ENCODE measurements around the gene ATAD3A.

The ATAD3A gene

GRCh38 chr1:1547011-1547410 is 35.0 kb downstream of the ATAD3A start:
- no peak for TF ChIP-seq CTCF (IDR thresholded peaks at IDR 0.05; ENCODE audit: borderline replicate concordance, insufficient read depth, low read depth, low read length)
- H3K4me3 ChIP-seq (ENCODE audit: low read depth, low read length) = no peak overlapping the region

GRCh38 chr1:1547476-1547875 is 35.5 kb downstream of the ATAD3A start:
- TF ChIP-seq CTCF (IDR thresholded peaks at IDR 0.05; ENCODE audit: borderline replicate concordance, insufficient read depth, low read depth, low read length) = no peak
- H3K4me3 ChIP-seq (ENCODE audit: low read depth, low read length) = no peak overlapping the region

- H3K4me3 ChIP-seq (ENCODE audit: low read depth, low read length) = no peak overlapping the region
- TF ChIP-seq CTCF (IDR thresholded peaks at IDR 0.05; ENCODE audit: borderline replicate concordance, insufficient read depth, low read depth, low read length) = no peak
Observed at GRCh38 chr1:1548591-1548990, 36.6 kb downstream of the ATAD3A start.

- no peak for TF ChIP-seq CTCF (IDR thresholded peaks at IDR 0.05; ENCODE audit: borderline replicate concordance, insufficient read depth, low read depth, low read length)
- no peak overlapping the region for H3K4me3 ChIP-seq (ENCODE audit: low read depth, low read length)
Observed at GRCh38 chr1:1550087-1550486, 38.1 kb downstream of the ATAD3A start.

- no peak overlapping the region for H3K4me3 ChIP-seq (ENCODE audit: low read depth, low read length)
- peak; percentile 24; the same call in 1 of the 2 replicates for TF ChIP-seq CTCF (IDR thresholded peaks at IDR 0.05; ENCODE audit: borderline replicate concordance, insufficient read depth, low read depth, low read length)
Observed at GRCh38 chr1:1550591-1551432, 38.9 kb downstream of the ATAD3A start.

GRCh38 chr1:1551524-1552262 is 39.7 kb downstream of the ATAD3A start:
- no peak overlapping the region for H3K4me3 ChIP-seq (ENCODE audit: low read depth, low read length)
- no peak for TF ChIP-seq CTCF (IDR thresholded peaks at IDR 0.05; ENCODE audit: borderline replicate concordance, insufficient read depth, low read depth, low read length)
